Measurements from ENCODE around the gene BUB3.

DNA sequence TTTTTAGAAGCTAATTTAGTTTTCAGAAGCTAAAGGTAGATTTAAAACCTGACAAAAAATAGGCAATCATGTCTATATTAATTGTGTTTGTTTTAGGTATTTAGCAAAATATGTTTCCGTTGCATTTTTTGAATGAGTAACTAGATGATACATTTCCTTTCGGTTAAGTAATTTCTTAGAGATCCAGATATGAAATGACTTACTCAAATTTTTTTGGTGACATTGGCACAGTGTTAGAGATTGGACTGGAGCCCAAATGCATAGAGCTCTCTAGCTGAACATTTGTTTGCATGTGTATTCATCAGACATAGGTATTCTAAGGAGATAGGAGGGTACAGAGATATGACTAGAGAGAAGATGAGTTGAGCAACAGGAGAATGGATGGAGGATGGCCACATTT is 1.9 kb downstream of the BUB3 start:
- TF ChIP-seq ZNF274 (IDR thresholded peaks at IDR 0.05; ENCODE audit: low read depth, low read length) (no peak), SUZ12 (IDR thresholded peaks at IDR 0.05; ENCODE audit: extremely low read depth, insufficient read depth, insufficient read length) (no peak), YY1 (IDR thresholded peaks at IDR 0.05; ENCODE audit: insufficient read depth, insufficient read length) (no peak)
